GM21717 (cell line): ENCODE data around the gene PLPPR1.
"Not testable (repeated sequence)": the region's sequence is repeated elsewhere in the genome, so short reads cannot be mapped to it uniquely, and the experiment has no call there.

Experiments
- ATAC-seq: cut with Tn5 transposase; IDR thresholded peaks from one replicate; pipeline ENCODE4 v1.9.1; 2021; ENCODE audit warnings: mild to moderate bottlenecking, moderate library complexity; ENCODE audit not compliant: unreplicated experiment

PLPPR1 gene

DNA sequence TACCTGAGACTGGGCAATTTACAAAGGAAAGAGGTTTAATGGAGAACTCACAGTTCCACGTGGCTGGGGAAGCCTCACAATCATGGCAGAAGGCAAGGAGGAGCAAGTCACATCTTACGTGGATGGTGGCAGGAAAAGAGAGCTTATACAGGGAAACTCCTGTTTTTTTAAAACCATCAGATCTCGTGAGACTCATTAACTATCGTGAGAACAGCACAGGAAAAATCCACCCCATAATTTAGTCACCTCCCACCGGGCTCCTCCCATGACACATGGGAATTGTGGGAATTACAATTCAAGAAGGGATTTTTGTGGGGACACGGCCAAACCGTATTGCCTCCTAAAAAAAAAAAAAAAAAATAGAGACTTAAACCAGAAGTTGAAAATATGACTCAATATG lies 11.1 kb downstream of the PLPPR1 start:
- not testable (repeated sequence) for ATAC-seq

GRCh38 chr9:101047848-101048397 lies 19.4 kb downstream of the PLPPR1 start:
- ATAC-seq = no peak

DNA sequence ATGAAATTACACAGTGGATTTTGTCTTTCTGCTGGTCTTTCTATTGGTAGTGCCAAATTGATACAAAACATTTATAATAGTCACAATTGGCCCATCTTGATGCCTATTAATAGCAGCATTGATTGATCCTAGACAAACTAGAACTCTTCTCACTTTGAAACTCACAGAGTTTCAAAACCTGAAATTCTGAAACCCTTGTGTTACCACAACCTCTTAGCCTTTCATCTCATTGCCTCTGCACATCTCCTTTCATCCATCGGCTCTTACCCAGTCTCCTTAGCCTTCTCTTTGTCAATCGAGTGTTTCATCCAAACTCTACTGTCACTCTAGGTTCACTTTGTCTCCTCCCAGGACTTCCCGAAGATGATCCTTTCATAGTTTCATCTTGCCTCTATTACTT lies 22.1 kb downstream of the PLPPR1 start:
- ATAC-seq = no peak

DNA sequence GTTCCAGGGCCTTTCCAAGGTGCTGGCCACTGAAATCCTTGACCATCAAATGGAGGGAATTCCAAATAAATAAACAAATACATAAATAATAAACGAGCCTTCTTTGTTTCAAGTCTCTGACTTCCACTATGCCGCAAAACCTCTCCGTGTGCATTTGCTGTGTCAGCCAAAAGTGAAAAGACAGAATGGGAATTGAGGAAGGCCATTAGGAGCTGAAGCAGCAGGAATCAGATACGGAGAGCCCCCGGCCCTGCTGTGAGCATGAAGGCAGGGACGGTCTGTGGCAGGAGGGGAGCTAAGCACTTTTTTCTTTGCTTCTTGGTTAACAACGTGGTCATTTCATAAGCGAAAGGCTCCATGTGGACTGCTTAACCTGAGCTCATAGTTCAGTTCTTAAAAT lies 26.1 kb downstream of the PLPPR1 start:
- ATAC-seq = no peak

GRCh38 chr9:101055516-101055915 lies 27.0 kb downstream of the PLPPR1 start:
- ATAC-seq = no peak

GRCh38 chr9:101062686-101063085 lies 34.2 kb downstream of the PLPPR1 start:
- ATAC-seq = no peak

- no peak for ATAC-seq
Measured at GRCh38 chr9:101063192-101063591, 34.7 kb downstream of the PLPPR1 start.

GRCh38 chr9:101064206-101064605 lies 35.7 kb downstream of the PLPPR1 start:
- ATAC-seq = no peak

DNA sequence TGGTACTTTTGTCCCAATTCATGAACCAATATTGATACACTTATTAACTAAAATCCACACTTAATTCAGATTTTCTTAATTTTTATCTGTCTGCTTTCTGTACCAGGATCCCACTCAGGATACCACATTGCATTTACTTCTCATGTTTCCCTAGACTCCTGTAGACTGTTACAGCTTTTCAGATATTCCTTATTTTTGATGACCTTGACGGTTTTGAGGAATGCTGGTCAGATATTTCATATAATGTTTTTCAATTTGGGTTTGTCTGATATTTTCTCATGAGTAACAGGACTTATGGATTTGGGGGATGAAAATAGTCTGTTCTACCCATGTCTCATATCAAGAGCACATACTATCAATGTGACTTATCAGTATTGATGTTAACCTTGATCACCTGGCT lies 37.4 kb downstream of the PLPPR1 start:
- ATAC-seq = no peak

- ATAC-seq = no peak
Measured at GRCh38 chr9:101068696-101069095, 40.2 kb downstream of the PLPPR1 start.

DNA sequence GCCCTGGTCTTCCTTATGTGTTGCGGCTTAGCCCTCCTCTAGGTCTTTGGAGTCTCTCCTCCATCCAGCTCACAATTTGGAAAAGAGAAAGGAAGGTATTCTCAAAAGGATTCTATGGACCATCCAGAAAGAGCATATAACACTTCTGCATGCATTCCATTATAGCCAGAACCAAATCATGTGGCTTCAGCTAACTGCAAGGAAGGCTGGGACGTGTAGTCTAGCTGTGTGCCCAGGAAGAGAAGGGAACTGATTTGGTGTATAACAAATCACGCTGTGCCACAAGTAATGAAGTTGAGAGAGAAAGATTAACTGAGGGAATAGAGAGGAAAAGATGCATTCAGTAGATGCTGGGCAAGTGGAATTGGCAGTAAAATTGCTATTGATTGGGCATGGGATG lies 43.7 kb downstream of the PLPPR1 start:
- no peak for ATAC-seq

DNA sequence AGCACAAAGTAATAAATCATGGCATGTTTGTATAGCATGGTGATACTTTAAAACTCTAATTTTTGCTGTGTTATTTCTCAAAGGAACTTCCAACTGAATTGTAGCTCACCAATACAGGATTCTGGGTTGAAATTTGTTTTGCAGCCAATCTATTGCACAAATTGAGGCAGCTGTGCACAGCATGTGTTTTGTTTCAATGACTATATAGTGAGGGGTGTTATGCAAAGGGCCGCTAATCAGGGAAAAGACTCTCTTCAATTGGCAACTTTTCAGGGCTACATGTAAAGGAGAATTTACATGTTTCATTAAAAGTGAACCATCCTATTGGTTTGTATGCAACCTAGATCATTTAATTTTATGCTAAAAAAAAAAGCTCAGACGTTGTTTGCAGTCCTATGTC lies 44.6 kb downstream of the PLPPR1 start:
- no peak for ATAC-seq

DNA sequence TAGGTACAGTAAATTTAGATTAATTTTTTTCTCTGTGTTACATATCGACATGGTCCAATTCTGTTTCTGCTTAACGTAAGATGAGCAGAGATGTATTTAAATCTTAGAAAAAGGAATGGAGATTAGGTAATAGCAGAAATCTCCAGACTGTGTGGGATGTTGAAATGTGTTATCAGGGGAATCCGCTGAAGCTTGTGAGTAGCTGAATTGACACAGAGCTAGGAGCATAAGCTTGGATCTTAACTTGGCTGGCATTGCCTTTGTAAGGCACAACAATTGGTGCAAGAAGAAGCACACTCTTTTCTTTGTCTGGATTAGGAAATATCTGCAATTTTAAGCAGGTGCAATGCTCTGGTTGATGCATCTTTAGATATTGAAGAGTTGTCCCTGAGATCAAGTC lies 53.1 kb downstream of the PLPPR1 start:
- no peak for ATAC-seq

- ATAC-seq = no peak
Measured at GRCh38 chr9:101083448-101084202, 55.1 kb downstream of the PLPPR1 start.

DNA sequence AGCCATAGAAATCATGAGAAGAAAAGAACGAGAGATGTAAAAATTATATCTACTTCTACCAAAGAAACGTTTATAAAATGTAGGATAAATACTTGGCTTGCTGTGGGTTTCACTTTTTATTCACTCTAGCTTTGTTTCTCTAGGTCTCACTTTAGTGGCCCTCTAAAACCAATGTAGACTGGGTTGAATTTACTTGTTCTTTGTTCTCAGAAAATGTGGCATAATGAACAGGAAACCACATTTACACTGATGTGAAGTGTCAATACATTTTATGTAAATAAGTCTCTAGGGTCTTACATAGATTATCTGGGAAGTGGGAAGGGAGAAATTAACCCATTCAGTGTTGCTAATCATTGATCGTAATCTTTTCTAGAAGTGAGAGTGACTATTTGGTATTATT lies 58.9 kb downstream of the PLPPR1 start:
- no peak for ATAC-seq

- ATAC-seq = no peak
Measured at GRCh38 chr9:101092922-101093321, 64.4 kb downstream of the PLPPR1 start.

DNA sequence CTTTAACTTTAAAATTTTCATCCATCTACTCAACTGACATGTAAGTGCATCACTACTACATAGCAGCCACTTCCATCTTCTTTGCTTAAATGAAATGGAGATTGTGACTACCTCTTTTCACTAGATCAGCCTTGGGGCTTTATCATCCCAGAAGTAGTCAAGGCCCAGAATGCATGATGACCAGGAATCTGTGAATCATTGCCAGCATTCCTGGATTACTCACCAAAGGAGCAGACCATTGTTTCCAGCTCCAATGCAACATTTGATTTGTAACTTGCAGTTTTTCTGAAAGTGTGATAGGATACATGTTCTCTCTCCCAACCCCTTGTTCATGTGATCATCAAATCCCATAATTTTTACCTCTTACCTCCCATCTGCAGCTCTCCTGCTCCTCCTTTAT lies 65.1 kb downstream of the PLPPR1 start:
- ATAC-seq = no peak

GRCh38 chr9:101094686-101095085 lies 66.2 kb downstream of the PLPPR1 start:
- ATAC-seq = no peak

DNA sequence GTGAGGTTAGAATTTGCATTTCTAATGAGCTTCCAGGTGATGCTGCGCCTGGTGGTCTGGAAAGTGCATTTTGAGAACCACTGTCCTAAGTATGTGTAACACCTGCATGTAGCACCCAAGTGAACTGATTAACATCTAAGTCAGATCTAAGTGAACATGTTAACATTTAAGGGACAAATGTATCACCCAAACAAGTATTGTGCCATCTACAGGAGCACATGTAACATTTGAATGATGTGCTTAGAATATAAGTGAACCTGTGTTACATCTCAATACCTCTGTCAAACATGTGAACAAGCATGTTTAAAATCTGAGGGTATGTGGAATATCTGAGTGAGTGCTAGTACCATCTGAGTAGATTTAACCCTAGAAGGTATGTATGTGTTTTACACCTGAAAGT lies 68.7 kb downstream of the PLPPR1 start:
- ATAC-seq = no peak

- no peak for ATAC-seq
Measured at GRCh38 chr9:101098392-101098791, 69.9 kb downstream of the PLPPR1 start.

DNA sequence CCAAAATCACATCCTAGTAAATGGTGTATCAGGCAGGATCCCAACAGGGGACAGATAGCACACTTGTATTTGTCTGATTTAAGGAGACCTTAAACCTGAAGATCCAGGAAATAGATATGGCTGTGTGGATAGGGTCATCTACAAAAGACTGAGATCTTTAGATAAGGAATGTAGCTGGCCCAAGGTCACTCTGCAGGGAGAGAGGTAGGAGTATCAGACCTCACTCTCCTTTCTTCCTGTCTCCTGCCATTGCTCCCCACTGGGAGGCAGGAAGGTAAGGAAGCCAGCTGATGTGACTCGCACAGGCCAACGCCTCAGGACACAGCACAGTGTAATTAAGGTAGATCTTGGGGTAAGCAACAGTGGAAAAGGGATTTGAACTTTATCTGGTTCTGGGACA lies 85.8 kb downstream of the PLPPR1 start:
- no peak for ATAC-seq

DNA sequence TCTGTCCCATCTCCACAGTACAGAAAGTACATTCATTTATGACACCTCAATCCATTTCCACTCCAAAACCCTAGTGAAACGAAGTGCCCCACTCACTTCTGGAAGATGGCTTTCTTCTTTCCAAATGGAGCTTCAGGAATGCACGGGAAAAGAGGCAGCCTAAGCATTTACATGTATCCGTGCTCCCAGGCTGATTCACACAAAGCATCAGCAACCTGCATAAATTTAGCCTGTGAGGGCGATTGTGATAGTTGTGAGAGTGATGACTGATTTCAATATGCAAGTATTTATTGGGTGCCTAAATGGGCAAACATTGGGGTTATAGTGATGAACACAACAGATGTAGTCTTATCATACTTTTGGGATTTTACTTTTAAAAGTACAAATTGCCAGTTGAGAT lies 86.6 kb downstream of the PLPPR1 start:
- no peak for ATAC-seq

DNA sequence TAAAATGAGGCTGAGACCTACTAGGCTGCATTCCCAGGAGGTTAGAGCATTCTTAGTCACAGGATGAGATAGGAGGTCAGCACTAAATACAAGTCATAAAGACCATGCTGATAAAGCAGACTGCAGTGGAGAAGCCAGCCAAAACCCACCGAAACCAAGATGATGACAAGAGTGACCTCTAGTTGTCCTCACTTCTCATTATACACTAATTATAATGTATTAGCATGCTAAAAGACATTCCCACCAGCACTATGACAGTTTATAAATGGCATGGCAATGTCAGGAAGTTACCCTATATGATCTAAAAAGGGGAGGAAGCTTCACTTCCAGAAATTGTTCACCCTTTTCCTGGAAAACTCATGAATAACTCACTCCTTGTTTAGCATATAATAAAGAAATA lies 88.6 kb downstream of the PLPPR1 start:
- ATAC-seq = no peak
